Hematopoietic multipotent progenitor cell treated with erythropoietin and hydrocortisone succinate and interleukin-3 and kit ligand, for 17 days (in vitro differentiated cells): Measurements from ENCODE around the gene RND2.

ENCODE experiments used
- DNase-seq: peaks from one replicate; pipeline ENCODE4 v3.0.0-alpha.2; 2015; ENCODE audit warnings: low spot score

The RND2 gene

DNA sequence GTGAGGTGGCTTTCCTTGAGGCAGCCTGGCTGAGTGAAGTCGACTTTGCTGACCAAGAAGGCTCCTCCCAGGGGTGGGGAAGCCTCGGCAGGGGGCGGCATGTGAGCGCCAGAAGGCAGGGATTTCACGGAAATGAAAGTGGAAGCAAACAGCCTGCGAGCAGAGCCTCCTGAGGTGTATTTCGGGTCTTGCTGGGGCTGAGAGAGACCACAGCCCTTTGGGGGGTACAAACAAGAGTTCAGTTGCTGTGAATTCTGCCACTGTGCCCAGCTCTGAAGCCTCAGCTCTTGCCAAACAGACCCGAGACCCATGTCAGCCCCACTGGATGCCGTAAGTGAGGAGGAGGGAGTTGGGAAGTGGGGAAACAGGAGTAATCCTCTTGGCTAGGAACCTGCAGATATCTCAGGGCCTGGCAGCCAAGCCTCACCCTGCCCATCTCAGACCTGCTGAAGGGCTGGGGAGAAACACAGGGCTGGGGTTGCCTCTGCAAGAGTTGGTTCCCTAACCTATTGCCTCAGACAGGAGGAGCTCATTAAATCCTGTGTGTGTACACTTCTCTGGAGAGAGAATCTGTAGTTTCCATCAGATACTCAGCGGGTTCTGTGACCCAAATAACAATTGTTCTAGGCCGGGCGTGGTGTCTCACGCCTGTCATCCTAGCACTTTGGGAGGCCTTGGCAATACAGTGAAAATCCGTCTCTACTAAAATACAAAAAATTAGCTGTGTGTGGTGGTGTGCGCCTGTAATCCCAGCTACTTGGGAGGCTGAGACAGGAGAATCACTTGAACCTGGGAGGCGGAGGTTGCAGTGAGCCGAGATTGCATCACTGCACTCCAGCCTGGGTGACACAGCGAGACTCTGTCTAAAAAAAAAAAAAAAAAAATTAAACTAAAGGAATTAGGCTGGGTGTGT lies 18.1 kb upstream of the RND2 start, which contains the start of gene IFI35:
TSS of gene IFI35 (plus strand) at position 146 of the 913 bp plus-strand sequence. CDS start at position 310, 164 bp downstream.
- DNase-seq, result peak; percentile 78

DNA sequence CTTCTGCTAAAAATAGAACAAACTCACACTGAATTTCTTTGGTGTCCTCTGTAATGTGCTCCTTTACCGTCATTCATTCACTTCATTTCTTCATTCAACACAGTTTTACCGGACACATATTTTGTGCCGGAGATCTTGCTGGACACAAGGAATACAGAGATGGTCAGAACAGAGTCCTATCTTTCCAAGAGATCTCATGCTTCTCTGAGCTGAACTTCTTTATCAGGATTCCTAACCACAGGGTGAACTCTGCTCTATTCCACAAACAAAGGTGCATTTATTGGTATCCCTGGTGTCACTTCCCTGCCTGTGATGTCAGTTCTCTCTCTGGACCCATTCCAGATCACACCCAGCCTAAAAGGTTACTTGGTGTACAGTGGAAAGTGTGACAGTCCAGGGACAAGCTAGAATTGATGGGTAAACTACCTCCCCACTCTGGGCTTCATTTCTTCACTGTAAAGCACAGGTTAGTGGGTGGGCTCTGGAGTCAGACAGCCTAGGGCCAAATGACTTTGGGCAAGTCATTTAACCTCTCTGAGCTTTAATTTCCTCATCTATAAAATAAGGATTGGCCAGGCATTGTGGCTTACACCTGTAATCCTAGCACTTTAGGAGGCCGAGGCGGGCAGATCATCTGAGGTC lies 14.2 kb upstream of the RND2 start:
- no peak for DNase-seq

- no peak for DNase-seq
These were observed 13.1 kb upstream of the RND2 start for GRCh38 chr17:43011728-43012472.

DNA sequence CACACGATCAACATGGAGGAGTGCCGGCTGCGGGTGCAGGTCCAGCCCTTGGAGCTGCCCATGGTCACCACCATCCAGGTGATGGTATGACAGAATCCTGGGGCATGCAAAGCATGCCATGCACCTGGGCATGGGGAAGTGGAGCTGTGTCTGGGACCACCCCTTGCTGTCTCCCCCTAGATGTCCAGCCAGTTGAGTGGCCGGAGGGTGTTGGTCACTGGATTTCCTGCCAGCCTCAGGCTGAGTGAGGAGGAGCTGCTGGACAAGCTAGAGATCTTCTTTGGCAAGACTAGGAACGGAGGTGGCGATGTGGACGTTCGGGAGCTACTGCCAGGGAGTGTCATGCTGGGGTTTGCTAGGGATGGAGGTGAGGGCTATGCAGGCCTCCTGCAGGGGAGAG lies 11.7 kb upstream of the RND2 start:
- DNase-seq, result no peak

DNA sequence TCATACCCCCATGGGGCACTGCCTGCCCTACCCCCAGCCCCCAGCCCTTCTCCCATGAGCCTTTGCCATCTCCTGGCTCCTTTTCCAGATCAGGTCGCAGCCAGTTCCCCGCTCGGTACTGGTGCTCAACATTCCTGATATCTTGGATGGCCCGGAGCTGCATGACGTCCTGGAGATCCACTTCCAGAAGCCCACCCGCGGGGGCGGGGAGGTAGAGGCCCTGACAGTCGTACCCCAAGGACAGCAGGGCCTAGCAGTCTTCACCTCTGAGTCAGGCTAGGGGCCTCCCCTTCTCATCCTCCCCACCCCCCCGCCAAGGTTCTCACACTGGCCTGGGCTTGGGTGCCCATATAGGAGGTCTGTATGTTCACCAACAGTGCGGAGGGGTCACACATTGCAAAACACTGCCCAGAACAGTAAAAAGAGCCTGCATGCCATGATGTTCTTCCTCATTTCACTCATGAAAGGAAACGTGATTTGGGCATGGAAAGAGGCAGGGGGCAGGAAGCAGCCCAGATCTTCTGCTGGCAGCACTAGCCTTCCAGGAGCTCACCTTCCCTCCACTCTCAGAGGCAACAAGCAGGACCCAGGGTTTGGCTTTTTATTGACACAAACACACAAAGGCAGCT lies 10.9 kb upstream of the RND2 start:
- DNase-seq, result no peak

- DNase-seq, result no peak
These were observed 10.1 kb upstream of the RND2 start for GRCh38 chr17:43014649-43015542.

GRCh38 chr17:43015579-43015978 lies 9.5 kb upstream of the RND2 start:
- DNase-seq, result no peak

DNA sequence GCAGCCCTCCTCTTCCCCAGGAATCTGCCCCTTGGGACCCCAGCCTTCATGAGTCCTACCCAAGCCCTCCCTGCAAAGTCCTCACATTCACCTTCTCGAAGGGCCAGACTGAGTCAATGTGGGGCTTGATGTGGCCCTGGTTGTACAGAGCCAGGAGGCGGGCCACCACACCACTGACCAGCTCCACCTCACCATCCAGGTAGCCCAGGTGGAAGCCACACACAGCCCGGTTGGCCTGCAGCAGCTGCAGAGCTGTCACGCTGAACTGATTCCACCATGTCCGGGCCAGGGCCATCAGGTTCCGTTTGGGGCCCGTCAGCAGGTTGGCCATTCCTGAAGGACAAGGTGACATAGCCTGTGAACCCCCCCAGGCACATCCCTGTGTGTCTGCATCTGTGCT lies 8.8 kb upstream of the RND2 start:
- no peak for DNase-seq

GRCh38 chr17:43018008-43018853 lies 6.8 kb upstream of the RND2 start:
- DNase-seq, result no peak

- DNase-seq, result no peak
These were observed 6.1 kb upstream of the RND2 start for GRCh38 chr17:43018932-43019331.

- no peak for DNase-seq
These were observed 5.6 kb upstream of the RND2 start for GRCh38 chr17:43019418-43019817.

DNA sequence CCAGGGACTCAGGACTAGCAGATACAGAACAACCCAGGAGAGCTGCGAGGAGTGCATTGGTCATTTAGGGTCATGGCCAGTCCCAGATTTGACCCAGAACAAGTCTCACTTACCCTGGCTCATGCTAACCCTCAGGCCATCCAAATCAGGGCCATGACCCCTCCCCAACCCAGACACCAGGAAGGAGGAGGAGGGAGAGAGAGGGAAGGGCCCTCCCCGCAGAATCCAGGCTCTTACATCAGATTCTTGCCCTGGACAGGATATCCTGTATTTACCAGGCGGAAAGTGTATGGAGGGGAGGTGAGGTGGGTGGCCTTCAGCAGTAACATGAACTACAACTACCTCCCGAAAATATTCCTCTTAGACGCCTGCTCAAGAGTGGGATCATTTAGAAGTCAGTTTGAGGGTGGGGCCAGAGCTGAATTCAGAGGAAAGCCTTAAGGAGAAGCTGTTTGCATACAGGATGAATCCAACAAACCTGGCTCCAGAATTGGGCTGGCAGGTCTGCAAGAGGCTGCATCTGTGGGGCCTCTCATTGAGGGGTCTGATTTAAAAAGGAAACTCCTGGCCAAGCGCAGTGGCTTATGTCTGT lies 4.9 kb upstream of the RND2 start:
- no peak for DNase-seq

DNA sequence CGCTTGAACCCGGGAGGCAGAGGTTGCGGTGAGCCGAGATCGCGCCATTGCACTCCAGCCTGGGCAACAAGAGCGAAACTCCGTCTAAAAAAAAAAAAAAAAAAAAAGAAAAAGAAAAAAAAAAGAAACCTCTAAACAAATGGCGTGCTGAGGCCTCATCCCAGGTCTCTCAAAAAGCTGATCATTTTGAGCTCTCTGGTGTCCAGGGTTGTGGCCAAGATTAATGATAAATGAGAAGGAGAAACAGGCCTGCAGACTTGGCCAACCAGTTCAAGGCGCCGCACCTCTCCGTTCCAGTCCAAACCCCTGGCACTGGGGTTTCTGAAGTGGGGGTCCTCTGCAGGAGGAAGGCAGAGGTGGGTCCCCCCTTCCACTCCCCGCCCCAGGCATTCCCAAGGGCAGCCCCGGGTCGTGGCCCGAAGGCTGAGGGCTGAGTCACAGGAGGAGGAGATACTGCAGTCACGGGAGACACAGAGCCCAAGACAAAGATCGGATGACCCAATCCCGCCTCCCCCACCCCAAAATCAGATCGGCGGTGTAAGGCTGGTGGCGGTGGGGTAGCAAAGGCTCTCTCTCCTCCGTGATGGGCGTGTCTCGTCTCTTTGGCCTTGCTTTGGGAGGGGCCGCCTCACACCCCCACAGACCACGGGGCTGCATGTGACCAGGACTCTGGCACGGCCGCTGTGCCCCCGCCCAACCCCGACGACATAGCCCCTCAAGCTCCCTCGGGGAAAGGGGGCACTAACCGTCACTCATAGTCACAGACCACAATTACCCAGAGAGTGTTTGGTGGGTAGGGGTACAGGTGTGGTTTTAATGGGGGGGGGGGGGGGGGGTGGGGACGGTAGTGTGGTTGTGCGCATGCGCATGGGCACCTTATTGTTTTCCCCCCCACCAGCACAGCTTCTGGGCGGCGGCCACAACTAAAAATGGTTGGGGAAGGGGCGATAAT lies 4.0 kb upstream of the RND2 start:
- DNase-seq, result no peak

DNA sequence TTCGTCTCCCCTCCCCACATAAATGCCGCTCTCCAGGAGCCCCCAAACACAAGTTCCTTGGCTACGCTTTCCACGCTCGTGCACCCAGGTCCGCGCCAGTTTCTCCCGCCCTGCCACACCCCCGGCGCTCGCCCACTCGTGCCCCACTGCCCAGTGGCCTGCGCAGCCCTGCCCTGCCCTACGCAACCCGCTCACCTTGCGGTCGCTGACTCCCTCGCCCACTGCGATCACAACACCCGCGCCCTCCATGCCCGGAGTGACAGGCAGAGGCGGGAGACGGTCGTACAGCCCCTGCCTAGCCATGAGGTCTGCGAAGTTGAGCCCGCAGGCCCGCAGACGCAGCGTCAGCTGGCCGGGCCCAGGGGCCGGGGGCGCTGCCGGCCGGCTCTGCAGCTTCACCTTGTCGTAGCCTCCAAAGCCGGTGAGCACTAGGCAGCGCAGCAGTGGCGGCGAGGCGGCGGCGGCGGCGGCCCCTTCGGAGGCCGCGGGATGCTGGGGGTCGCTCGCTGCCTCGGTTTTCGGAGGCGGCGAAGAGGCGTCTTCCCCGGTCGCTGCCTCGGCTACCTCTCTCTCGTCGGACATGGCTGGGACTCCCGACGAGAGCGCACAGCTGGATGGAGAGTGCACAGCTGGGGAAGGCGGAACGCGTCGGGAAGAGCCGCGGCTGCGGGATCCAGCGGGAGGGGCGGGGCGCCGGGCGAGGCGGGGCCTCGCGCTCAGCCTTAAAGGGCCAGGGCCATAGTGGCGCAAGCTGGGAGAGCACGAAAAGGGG lies 3.1 kb upstream of the RND2 start, which contains the start of gene VAT1:
TSS of gene VAT1 (minus strand) at position 645 of the 772 bp plus-strand sequence. CDS start at position 582, 63 bp downstream.
- DNase-seq, result peak; percentile 45

- DNase-seq, result no peak
These were observed 243 bp downstream of the RND2 start for GRCh38 chr17:43025290-43025657.

DNA sequence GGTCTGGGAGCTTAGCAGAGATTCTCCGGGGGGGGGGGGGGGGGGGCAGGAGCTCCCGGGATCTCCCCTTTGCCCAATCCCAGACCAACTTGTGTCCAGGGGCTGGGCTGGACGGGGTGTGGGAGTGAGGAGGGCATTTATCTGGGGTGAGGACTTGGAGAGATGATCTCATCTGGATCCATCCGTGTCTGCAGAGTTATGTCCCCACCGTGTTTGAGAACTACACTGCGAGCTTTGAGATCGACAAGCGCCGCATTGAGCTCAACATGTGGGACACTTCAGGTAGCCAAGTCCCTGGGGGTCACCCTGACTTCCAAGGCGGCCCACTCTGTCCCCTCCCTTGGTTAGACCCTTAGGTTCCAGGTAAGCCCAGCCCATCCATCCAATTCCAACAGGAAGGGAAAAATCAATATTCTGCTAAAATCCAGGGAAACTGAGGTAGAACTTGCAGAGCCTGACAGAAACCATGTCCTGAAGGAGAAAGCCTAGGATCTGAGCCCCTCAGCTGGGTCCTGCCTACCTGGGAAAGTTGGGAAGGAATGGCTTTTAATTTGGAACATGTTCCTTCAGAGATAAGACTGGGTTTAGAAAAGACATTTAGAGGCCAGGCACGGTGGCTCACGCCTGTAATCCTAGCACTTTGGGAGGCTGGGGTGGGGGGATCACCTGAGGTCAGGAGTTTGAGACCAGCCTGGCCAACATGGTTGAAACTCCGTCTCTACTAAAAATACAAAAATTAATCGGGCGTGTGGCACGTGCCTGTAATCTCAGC lies 921 bp downstream of the RND2 start:
- no peak for DNase-seq

GRCh38 chr17:43026595-43026994 lies 1.6 kb downstream of the RND2 start:
- no peak for DNase-seq
